ENCODE data around the gene CA4. TPM values are rescaled to one million over a fixed set of nuclear protein-coding genes. Genes with fewer than 3 reads are reported as not detected.

Gene CA4
- total and polyA plus RNA-seq, 3 experiments from 2014 or later: not detected

DNA sequence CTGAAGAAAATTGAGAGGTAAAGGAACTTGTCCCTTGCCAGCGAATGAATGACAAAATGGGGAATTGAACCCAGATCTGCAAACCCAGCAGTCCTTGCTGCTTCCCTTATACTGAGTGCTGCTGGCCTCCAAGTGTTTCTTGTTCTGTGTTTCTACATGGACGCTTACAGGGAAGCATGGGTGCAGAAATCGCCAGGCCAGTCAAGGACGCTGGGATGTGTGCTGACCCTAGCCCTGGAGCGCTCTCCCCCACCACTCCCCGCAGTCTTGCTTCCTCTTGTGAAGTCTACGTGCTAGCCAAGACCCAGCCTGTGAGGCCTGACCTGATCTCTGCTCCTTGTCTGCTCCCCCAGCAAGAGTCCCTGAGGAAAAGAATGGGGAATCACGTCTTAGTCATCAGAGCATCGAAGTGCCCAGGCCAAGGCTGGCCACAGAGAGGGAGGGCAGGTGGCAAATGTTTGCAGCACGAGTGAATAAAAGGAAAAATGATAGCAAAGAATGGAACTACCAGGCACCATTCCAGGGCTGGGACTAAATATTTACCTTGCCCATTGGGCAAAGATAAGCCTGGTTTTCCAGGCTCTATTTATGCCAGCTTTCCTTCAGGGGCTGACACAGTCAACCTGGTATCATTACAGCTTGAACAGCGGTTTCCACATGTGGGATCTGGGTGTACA is 17.4 kb downstream of the CA4 start:
- Histone ChIP-seq H3K4me1 (ENCODE audit: insufficient read depth, low read length) (peaks cover 10% of the 10 kb centered on the region), H3K27ac (ENCODE audit: low read depth, low read length) (no peak overlapping the region), H3K4me3 (ENCODE audit: low read length) (no peak overlapping the region), H3K9me3 (ENCODE audit: low read length) (no peaks in the 10 kb centered on the region), H3K36me3 (ENCODE audit: insufficient read depth, low read length) (no peaks in the 10 kb centered on the region), H3K27me3 (ENCODE audit: insufficient read depth, low read length, poor library complexity, severe bottlenecking) (no peaks in the 10 kb centered on the region)
- POLR2A ChIA-PET: no interaction called here
- peaks cover 1 to 5% of the 10 kb centered on the region in 2 donors for H3K27me3 Mint-ChIP-seq
- peaks cover 10 to 23% (median 23%) of the 10 kb centered on the region in 3 donors for H3K4me1 Mint-ChIP-seq
- H3K9me3 Mint-ChIP-seq: no peaks in the 10 kb centered on the region
- no peak overlapping the region for H3K27ac Mint-ChIP-seq
- no peaks in the 10 kb centered on the region for H3K36me3 Mint-ChIP-seq
- H3K4me3 Mint-ChIP-seq: peak overlapping the region in 2 of 7 donors; percentile 23
- DNase-seq: no peak
- CTCF ChIA-PET: no interaction called here

GRCh38 chr17:60168654-60169053 is 18.9 kb downstream of the CA4 start:
- H3K9me3 Mint-ChIP-seq: no peaks in the 10 kb centered on the region
- Histone ChIP-seq H3K4me1 (ENCODE audit: insufficient read depth, low read length) (peaks cover 10% of the 10 kb centered on the region), H3K36me3 (ENCODE audit: insufficient read depth, low read length) (no peaks in the 10 kb centered on the region), H3K4me3 (ENCODE audit: low read length) (no peak overlapping the region), H3K9me3 (ENCODE audit: low read length) (no peaks in the 10 kb centered on the region), H3K27me3 (ENCODE audit: insufficient read depth, low read length, poor library complexity, severe bottlenecking) (no peaks in the 10 kb centered on the region), H3K27ac (ENCODE audit: low read depth, low read length) (no peak overlapping the region)
- no peak for DNase-seq
- peaks cover 0 to 2% of the 10 kb centered on the region in 2 donors for H3K27me3 Mint-ChIP-seq
- no peak overlapping the region for H3K4me3 Mint-ChIP-seq
- POLR2A ChIA-PET: no interaction called here
- H3K4me1 Mint-ChIP-seq: peaks cover 10 to 23% (median 23%) of the 10 kb centered on the region in 3 donors
- H3K36me3 Mint-ChIP-seq: no peaks in the 10 kb centered on the region
- no peak overlapping the region for H3K27ac Mint-ChIP-seq
- CTCF ChIA-PET: no interaction called here

DNA sequence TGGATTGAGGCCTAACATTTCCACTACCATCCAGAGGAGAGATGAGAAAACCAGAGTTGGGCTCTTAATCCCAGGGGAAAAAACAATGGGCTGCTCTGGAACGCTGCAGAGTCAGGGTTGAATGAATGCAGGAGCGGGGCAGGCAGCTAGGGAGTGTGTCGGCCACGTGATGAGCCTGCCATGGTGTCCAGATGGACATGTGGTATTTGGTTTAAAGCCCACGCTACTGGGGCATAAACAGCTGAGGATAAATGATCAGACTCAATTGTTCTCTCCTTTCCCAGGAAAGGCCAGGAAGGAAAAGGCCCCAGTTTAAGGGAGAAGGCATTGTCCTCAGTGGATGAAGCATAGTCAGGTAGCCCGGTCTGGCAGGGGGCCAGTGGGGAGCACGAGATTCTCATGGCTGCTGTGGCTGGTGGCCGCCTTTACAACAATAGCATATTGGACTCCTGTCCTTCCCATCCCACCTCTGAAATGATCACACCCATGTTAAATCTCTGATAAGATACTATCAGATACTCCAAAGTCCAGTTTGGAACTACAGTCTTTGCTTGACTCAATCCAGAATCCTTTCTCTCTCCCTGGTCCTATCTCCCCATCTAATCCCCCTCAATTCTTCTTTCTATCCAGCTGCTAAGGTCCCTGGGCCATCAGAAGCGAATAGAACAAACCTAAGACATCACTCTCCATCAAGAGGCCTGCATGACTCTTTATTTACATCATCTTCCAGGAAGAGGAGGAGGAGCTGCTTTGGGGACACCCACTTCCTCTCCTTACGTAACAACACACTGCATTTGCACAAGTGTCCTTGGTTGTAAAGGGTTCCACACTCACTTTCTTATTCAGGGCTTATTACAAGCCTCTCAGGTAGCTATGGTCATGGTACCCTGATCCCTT is 20.4 kb downstream of the CA4 start:
- H3K27ac Mint-ChIP-seq: peak overlapping the region in 6 of 8 donors; percentile 14 to 64 (median 31)
- H3K27me3 Mint-ChIP-seq: peaks cover 0 to 2% of the 10 kb centered on the region in 2 donors
- Histone ChIP-seq H3K4me1 (ENCODE audit: insufficient read depth, low read length) (peaks cover 10% of the 10 kb centered on the region), H3K36me3 (ENCODE audit: insufficient read depth, low read length) (no peaks in the 10 kb centered on the region), H3K27ac (ENCODE audit: low read depth, low read length) (no peak overlapping the region), H3K9me3 (ENCODE audit: low read length) (no peaks in the 10 kb centered on the region), H3K27me3 (ENCODE audit: insufficient read depth, low read length, poor library complexity, severe bottlenecking) (no peaks in the 10 kb centered on the region), H3K4me3 (ENCODE audit: low read length) (no peak overlapping the region)
- peak overlapping the region in 1 of 7 donors; percentile 2 for H3K4me3 Mint-ChIP-seq
- no peaks in the 10 kb centered on the region for H3K9me3 Mint-ChIP-seq
- CTCF ChIA-PET: no interaction called here
- no peak for DNase-seq
- H3K4me1 Mint-ChIP-seq: peaks cover 10 to 23% (median 23%) of the 10 kb centered on the region in 3 donors
- H3K36me3 Mint-ChIP-seq: no peaks in the 10 kb centered on the region
- POLR2A ChIA-PET: no interaction called here

GRCh38 chr17:60170835-60171752 is 21.3 kb downstream of the CA4 start:
- Mint-ChIP-seq H3K27ac (peak overlapping the region in 4 of 8 donors; percentile 6 to 64 (median 30)), H3K4me1 (peaks cover 9 to 16% (median 15%) of the 10 kb centered on the region in 3 donors), H3K9me3 (no peaks in the 10 kb centered on the region), H3K4me3 (no peak overlapping the region), H3K36me3 (peaks cover 0 to 1% (median 0%) of the 10 kb centered on the region in 3 donors), H3K27me3 (no peaks in the 10 kb centered on the region)
- Histone ChIP-seq H3K4me1 (ENCODE audit: insufficient read depth, low read length) (peaks cover 10% of the 10 kb centered on the region), H3K27ac (ENCODE audit: low read depth, low read length) (no peak overlapping the region), H3K36me3 (ENCODE audit: insufficient read depth, low read length) (no peaks in the 10 kb centered on the region), H3K27me3 (ENCODE audit: insufficient read depth, low read length, poor library complexity, severe bottlenecking) (no peaks in the 10 kb centered on the region), H3K4me3 (ENCODE audit: low read length) (no peak overlapping the region), H3K9me3 (ENCODE audit: low read length) (no peaks in the 10 kb centered on the region)
- DNase-seq: no peak
- CTCF ChIA-PET: no interaction called here
- POLR2A ChIA-PET: no interaction called here

- Mint-ChIP-seq H3K9me3 (no peaks in the 10 kb centered on the region), H3K27me3 (no peaks in the 10 kb centered on the region), H3K4me3 (no peak overlapping the region), H3K4me1 (peaks cover 9 to 13% (median 13%) of the 10 kb centered on the region in 3 donors), H3K36me3 (peaks cover 0 to 4% (median 0%) of the 10 kb centered on the region in 3 donors), H3K27ac (peak overlapping the region in 1 of 8 donors; percentile 39)
- CTCF ChIA-PET: no interaction called here
- H3K36me3 ChIP-seq (ENCODE audit: insufficient read depth, low read length): no peaks in the 10 kb centered on the region
- no peaks in the 10 kb centered on the region for H3K27me3 ChIP-seq (ENCODE audit: insufficient read depth, low read length, poor library complexity, severe bottlenecking)
- no peaks in the 10 kb centered on the region for H3K9me3 ChIP-seq (ENCODE audit: low read length)
- no peak overlapping the region for H3K4me3 ChIP-seq (ENCODE audit: low read length)
- no peak for DNase-seq
- POLR2A ChIA-PET: no interaction called here
- peaks cover 10% of the 10 kb centered on the region for H3K4me1 ChIP-seq (ENCODE audit: insufficient read depth, low read length)
- H3K27ac ChIP-seq (ENCODE audit: low read depth, low read length): no peak overlapping the region
These were observed 21.9 kb downstream of the CA4 start for GRCh38 chr17:60171753-60172079.

DNA sequence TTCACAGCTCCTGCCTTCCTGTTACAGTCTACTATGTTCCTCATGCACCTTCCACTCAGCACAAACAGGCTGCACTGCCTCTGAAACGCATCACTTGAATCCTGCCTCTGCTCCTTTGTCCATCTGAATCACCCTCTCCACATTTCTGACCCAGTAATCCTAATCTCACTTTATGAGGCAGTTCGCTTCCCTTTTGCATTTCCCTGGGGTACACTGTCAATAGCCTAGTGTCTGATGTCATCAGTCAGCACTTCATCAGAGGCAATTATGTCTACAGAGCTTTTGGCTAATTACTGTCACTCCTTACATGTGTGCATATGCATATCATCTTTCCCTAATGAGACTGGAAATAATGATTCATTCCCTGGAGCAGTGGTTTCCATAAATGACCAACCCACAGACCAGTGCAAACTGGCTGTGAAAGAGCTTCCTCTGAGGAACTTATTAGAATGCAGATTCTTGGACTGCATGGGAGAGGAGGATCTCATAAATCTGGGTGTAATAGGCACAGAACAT is 23.6 kb downstream of the CA4 start:
- no peaks in the 10 kb centered on the region for H3K27me3 ChIP-seq (ENCODE audit: insufficient read depth, low read length, poor library complexity, severe bottlenecking)
- Mint-ChIP-seq H3K4me3 (no peak overlapping the region), H3K4me1 (peaks cover 9 to 13% (median 13%) of the 10 kb centered on the region in 3 donors), H3K27me3 (no peaks in the 10 kb centered on the region), H3K27ac (peak overlapping the region in 3 of 8 donors; percentile 3 to 77 (median 9)), H3K36me3 (peaks cover 0 to 7% (median 0%) of the 10 kb centered on the region in 3 donors), H3K9me3 (no peaks in the 10 kb centered on the region)
- H3K4me1 ChIP-seq (ENCODE audit: insufficient read depth, low read length): peaks cover 10% of the 10 kb centered on the region
- H3K4me3 ChIP-seq (ENCODE audit: low read length): no peak overlapping the region
- H3K9me3 ChIP-seq (ENCODE audit: low read length): no peaks in the 10 kb centered on the region
- H3K27ac ChIP-seq (ENCODE audit: low read depth, low read length): no peak overlapping the region
- ChIA-PET CTCF (no interaction called here), POLR2A (no interaction called here)
- no peak for DNase-seq
- H3K36me3 ChIP-seq (ENCODE audit: insufficient read depth, low read length): no peaks in the 10 kb centered on the region

- Histone ChIP-seq H3K36me3 (ENCODE audit: insufficient read depth, low read length) (no peaks in the 10 kb centered on the region), H3K4me1 (ENCODE audit: insufficient read depth, low read length) (peaks cover 10% of the 10 kb centered on the region), H3K9me3 (ENCODE audit: low read length) (no peaks in the 10 kb centered on the region), H3K4me3 (ENCODE audit: low read length) (no peak overlapping the region), H3K27ac (ENCODE audit: low read depth, low read length) (no peak overlapping the region), H3K27me3 (ENCODE audit: insufficient read depth, low read length, poor library complexity, severe bottlenecking) (no peaks in the 10 kb centered on the region)
- H3K27me3 Mint-ChIP-seq: no peaks in the 10 kb centered on the region
- DNase-seq: no peak
- H3K36me3 Mint-ChIP-seq: peaks cover 0 to 13% (median 0%) of the 10 kb centered on the region in 3 donors
- no peak overlapping the region for H3K4me3 Mint-ChIP-seq
- POLR2A ChIA-PET: no interaction called here
- CTCF ChIA-PET: no interaction called here
- peaks cover 9 to 13% (median 13%) of the 10 kb centered on the region in 3 donors for H3K4me1 Mint-ChIP-seq
- H3K27ac Mint-ChIP-seq: peak overlapping the region in 3 of 8 donors; percentile 23 to 82 (median 66)
- H3K9me3 Mint-ChIP-seq: no peaks in the 10 kb centered on the region
These were observed 24.3 kb downstream of the CA4 start for GRCh38 chr17:60174035-60174434.

All from CD8-positive, alpha-beta memory T cell (primary cell).